SK-N-SH treated with all-trans-retinoic acid at 6 μM for 48 hours (cell line): ENCODE data around the gene ZNF418.

Source experiments
- ATAC-seq: fragments of 200-7000 bp; cut with Tn5 transposase; 3 replicates; pipeline ENCODE4 v1.9.1; 2020; ENCODE audit warnings: mild to moderate bottlenecking, moderate library complexity
- ARNTL ChIP-seq: fragments of 450-650 bp; formaldehyde crosslinking; IDR thresholded peaks from 2 replicates; pipeline ENCODE4 v1.5.0; 2020; ENCODE audit warnings: low read depth, mild to moderate bottlenecking, moderate library complexity, borderline replicate concordance
- BACH2 ChIP-seq: fragments of 250-450 bp; sonication (Bioruptor Pico); IDR thresholded peaks from 2 replicates; pipeline ENCODE4 v1.9.0; 2021; ENCODE audit warnings: mild to moderate bottlenecking, borderline replicate concordance
- CREB5 ChIP-seq: fragments of 250-450 bp; sonication (Bioruptor Pico); IDR thresholded peaks from 2 replicates; pipeline ENCODE4 v1.5.1; 2020; ENCODE audit warnings: low read depth, mild to moderate bottlenecking, moderate library complexity
- CSDC2 ChIP-seq: fragments of 250-450 bp; sonication (Bioruptor Pico); IDR thresholded peaks from 2 replicates; pipeline ENCODE4 v1.5.0; 2020; ENCODE audit warnings: mild to moderate bottlenecking, moderate library complexity
- CSRNP3 ChIP-seq: fragments of 250-450 bp; sonication (Bioruptor Pico); IDR thresholded peaks from 2 replicates; pipeline ENCODE4 v1.5.1; 2021; ENCODE audit warnings: mild to moderate bottlenecking, moderate library complexity
- ESRRG ChIP-seq: fragments of 250-450 bp; sonication (Bioruptor Pico); IDR thresholded peaks from 2 replicates; pipeline ENCODE4 v1.6.1; 2021; ENCODE audit warnings: mild to moderate bottlenecking
- GLIS3 ChIP-seq: fragments of 250-450 bp; sonication (Bioruptor Pico); IDR thresholded peaks from 2 replicates; pipeline ENCODE4 v1.5.0; 2020; ENCODE audit warnings: mild to moderate bottlenecking, moderate library complexity
- ISL1 ChIP-seq: fragments of 250-450 bp; sonication (Bioruptor Pico); IDR thresholded peaks from 2 replicates; pipeline ENCODE4 v2.1.2; 2022; ENCODE audit warnings: mild to moderate bottlenecking, moderate library complexity
- OSR1 ChIP-seq: fragments of 250-450 bp; sonication (Bioruptor Pico); IDR thresholded peaks from 2 replicates; pipeline ENCODE4 v1.8.0; 2022; ENCODE audit warnings: moderate library complexity, mild to moderate bottlenecking, inconsistent platforms
- PATZ1 ChIP-seq: fragments of 250-450 bp; sonication (Bioruptor Pico); IDR thresholded peaks from 2 replicates; pipeline ENCODE4 v1.8.0; 2020; ENCODE audit warnings: mild to moderate bottlenecking, moderate library complexity, borderline replicate concordance
- POU6F1 ChIP-seq: fragments of 250-450 bp; sonication (Bioruptor Pico); IDR thresholded peaks from 2 replicates; pipeline ENCODE4 v1.8.0; 2021; ENCODE audit warnings: low read depth, mild to moderate bottlenecking, moderate library complexity, borderline replicate concordance
- PPARA ChIP-seq: fragments of 250-450 bp; sonication (Bioruptor Pico); IDR thresholded peaks from 2 replicates; pipeline ENCODE4 v1.5.0; 2020; ENCODE audit warnings: mild to moderate bottlenecking, borderline replicate concordance
- RARB ChIP-seq: fragments of 250-450 bp; sonication (Bioruptor Pico); IDR thresholded peaks from 2 replicates; pipeline ENCODE4 v1.8.0; 2021; ENCODE audit warnings: mild to moderate bottlenecking, moderate library complexity
- SNAI2 ChIP-seq: fragments of 250-450 bp; sonication (Bioruptor Pico); IDR thresholded peaks from 2 replicates; pipeline ENCODE4 v1.5.0; 2020; ENCODE audit warnings: mild to moderate bottlenecking, moderate library complexity
- TCF4 ChIP-seq: fragments of 250-450 bp; sonication (Bioruptor Pico); IDR thresholded peaks from 2 replicates; pipeline ENCODE4 v1.8.0; 2021; ENCODE audit warnings: mild to moderate bottlenecking, moderate library complexity, borderline replicate concordance
- TOX ChIP-seq: fragments of 250-450 bp; sonication (Bioruptor Pico); IDR thresholded peaks from 2 replicates; pipeline ENCODE4 v1.8.0; 2021; ENCODE audit warnings: mild to moderate bottlenecking, moderate library complexity, borderline replicate concordance
- TSHZ2 ChIP-seq: fragments of 250-450 bp; sonication (Bioruptor Pico); IDR thresholded peaks from 2 replicates; pipeline ENCODE4 v1.5.0; 2020; ENCODE audit warnings: mild to moderate bottlenecking, moderate library complexity
- ZC3H10 ChIP-seq: fragments of 250-450 bp; sonication (Bioruptor Pico); IDR thresholded peaks from 2 replicates; pipeline ENCODE4 v1.5.1; 2021; ENCODE audit warnings: mild to moderate bottlenecking, moderate library complexity
- ZFP3 ChIP-seq: fragments of 250-450 bp; sonication (Bioruptor Pico); IDR thresholded peaks from 2 replicates; pipeline ENCODE4 v1.5.0; 2020; ENCODE audit warnings: mild to moderate bottlenecking, moderate library complexity
- ZFP30 ChIP-seq: fragments of 450-650 bp; formaldehyde crosslinking; IDR thresholded peaks from 2 replicates; pipeline ENCODE4 v1.5.0; 2022; ENCODE audit warnings: mild to moderate bottlenecking, moderate library complexity
- ZNF565 ChIP-seq: fragments of 450-650 bp; formaldehyde crosslinking; conservative IDR thresholded peaks from 2 replicates; pipeline ENCODE4 v1.5.0; 2020; ENCODE audit warnings: low read depth, mild to moderate bottlenecking, moderate library complexity
- ZNF8 ChIP-seq: fragments of 450-650 bp; formaldehyde crosslinking; IDR thresholded peaks from 2 replicates; pipeline ENCODE4 v1.5.0; 2020; ENCODE audit warnings: mild to moderate bottlenecking, moderate library complexity

The ZNF418 gene

GRCh38 chr19:57907394-57907793 is 27.8 kb downstream of the ZNF418 start (continued):
- no peak for TF ChIP-seq CREB5 (CRISPR knock-in tag)
- TF ChIP-seq ZNF565 (CRISPR knock-in tag) = no peak
- TF ChIP-seq, all 23 proteins: peak for 0

GRCh38 chr19:57905258-57905657 is 29.9 kb downstream of the ZNF418 start:
- no peak for TF ChIP-seq ISL1 (CRISPR knock-in tag)
- ATAC-seq = no peak

GRCh38 chr19:57903618-57904184 is 31.5 kb downstream of the ZNF418 start:
- TF ChIP-seq RARB (no peak), ZNF565 (CRISPR knock-in tag) (no peak), CREB5 (CRISPR knock-in tag) (no peak), GLIS3 (CRISPR knock-in tag) (no peak), CSRNP3 (CRISPR knock-in tag) (no peak), OSR1 (CRISPR knock-in tag) (no peak), ZC3H10 (CRISPR knock-in tag) (no peak), PATZ1 (CRISPR knock-in tag) (no peak), ESRRG (no peak), ZFP30 (CRISPR knock-in tag) (no peak), ZFP3 (no peak), TOX (no peak), CSDC2 (CRISPR knock-in tag) (no peak), ZNF8 (CRISPR knock-in tag) (no peak), TCF4 (CRISPR knock-in tag) (no peak), ARNTL (CRISPR knock-in tag) (no peak), ISL1 (CRISPR knock-in tag) (no peak), SNAI2 (CRISPR knock-in tag) (no peak)
- TF ChIP-seq, all 23 proteins: peak for 0
- no peak for ATAC-seq

- no peak for ATAC-seq
- TF ChIP-seq POU6F1 (no peak), BACH2 (CRISPR knock-in tag) (no peak), ZNF8 (CRISPR knock-in tag) (no peak), ZFP30 (CRISPR knock-in tag) (no peak), ESRRG (no peak), ISL1 (CRISPR knock-in tag) (no peak), CREB5 (CRISPR knock-in tag) (no peak), ZC3H10 (CRISPR knock-in tag) (no peak), PPARA (CRISPR knock-in tag) (no peak), TOX (no peak), GLIS3 (CRISPR knock-in tag) (no peak), PATZ1 (CRISPR knock-in tag) (no peak), TSHZ2 (no peak), ZNF565 (CRISPR knock-in tag) (no peak)
These were observed 34.9 kb downstream of the ZNF418 start for GRCh38 chr19:57900311-57900710.
